Measurements from ENCODE around the gene PCDHGA8.
"Not testable (repeated sequence)": the region's sequence is repeated elsewhere in the genome, so short reads cannot be mapped to it uniquely, and the experiment has no call there.

PCDHGA8 gene

DNA sequence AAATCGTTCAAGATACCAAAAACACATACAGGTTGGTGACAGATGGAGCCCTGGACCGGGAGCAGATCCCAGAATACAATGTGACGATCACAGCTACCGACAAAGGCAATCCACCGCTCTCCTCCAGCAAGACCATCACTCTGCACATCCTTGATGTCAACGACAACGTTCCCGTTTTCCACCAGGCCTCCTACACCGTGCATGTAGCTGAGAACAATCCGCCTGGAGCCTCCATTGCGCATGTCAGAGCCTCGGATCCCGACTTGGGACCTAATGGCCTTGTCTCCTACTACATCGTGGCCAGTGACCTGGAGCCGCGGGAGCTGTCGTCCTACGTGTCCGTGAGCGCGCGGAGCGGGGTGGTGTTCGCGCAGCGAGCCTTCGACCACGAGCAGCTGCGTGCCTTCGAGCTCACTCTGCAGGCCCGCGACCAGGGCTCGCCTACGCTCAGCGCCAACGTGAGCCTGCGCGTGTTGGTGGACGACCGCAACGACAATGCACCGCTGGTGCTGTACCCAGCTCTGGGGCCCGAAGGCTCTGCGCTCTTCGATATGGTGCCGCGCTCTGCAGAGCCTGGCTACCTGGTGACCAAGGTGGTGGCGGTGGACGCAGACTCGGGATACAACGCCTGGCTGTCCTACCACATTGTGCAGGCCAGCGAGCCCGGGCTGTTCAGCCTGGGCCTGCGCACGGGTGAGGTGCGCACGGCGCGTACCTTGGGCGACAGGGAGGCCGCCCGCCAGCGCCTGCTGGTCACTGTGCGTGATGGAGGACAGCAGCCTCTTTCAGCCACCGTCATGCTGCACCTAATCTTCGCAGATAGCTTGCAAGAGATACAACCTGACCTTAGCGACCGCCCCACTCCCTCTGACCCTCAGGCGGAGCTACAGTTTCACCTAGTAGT is 20.6 kb upstream of the PCDHGA8 start:
- no peak for DNase-seq

DNA sequence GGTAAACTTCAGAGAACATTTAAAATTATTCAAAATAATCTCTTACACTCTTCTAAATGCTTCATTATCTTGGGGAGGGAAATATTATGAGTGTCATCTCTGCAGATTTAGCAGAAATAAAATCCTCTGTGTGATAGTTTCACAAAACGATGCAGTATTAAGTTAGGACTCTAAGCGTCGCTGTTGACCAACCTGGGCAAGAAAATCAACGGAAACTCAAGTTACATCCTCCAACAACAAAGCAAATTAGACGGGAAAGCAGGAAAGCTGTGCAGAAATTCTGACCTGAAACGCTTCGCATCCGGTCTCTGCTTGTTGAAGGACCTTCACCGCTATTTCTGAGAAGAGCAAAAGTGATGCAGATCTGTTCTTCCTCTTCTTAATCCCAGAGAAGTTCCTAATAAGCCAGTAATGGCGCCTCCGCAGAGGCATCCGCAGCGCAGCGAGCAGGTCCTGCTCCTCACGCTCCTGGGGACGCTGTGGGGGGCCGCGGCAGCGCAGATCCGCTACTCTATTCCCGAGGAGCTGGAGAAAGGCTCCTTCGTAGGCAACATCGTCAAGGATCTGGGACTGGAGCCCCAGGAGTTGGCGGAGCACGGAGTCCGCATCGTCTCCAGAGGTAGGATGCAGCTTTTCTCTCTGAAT is 18.6 kb upstream of the PCDHGA8 start, which contains the start of gene PCDHGA6:
Gene PCDHGA6 (plus strand): TSS at position 219 of the 645 bp plus-strand sequence. CDS start 193 bp downstream, at position 412.
- no peak for DNase-seq

DNA sequence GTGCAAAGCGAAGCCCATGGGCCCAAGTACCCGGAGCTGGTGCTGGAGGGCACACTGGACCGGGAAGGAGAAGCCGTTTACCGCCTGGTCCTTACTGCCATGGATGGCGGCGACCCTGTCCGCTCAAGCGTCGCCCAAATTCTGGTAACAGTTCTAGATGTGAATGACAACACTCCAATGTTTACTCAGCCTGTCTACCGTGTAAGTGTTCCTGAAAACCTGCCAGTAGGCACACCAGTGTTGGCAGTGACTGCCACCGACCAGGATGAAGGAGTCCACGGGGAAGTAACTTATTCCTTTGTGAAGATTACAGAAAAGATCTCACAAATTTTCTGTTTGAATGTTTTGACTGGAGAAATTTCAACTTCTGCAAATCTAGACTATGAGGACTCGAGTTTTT is 17.8 kb upstream of the PCDHGA8 start:
- no peak for DNase-seq

DNA sequence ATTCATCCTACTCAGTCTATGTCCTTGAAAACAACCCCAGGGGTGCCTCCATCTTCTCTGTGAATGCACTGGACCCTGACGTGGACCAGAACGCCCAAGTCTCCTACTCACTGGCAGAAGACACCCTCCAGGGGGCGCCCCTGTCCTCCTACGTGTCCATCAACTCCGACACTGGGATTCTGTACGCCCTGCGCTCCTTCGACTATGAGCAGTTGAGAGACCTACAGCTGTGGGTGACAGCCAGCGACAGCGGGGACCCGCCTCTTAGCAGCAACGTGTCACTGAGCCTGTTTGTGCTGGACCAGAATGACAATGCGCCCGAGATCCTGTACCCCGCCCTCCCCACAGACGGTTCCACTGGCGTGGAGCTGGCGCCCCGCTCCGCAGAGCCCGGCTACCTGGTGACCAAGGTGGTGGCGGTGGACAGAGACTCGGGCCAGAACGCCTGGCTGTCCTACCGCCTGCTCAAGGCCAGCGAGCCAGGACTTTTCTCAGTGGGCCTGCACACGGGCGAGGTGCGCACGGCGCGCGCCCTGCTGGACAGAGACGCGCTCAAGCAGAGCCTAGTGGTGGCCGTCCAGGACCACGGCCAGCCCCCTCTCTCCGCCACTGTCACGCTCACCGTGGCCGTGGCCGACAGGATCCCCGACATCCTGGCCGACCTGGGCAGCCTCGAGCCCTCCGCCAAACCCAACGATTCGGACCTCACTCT is 16.8 kb upstream of the PCDHGA8 start:
- DNase-seq, result not testable (repeated sequence)

DNA sequence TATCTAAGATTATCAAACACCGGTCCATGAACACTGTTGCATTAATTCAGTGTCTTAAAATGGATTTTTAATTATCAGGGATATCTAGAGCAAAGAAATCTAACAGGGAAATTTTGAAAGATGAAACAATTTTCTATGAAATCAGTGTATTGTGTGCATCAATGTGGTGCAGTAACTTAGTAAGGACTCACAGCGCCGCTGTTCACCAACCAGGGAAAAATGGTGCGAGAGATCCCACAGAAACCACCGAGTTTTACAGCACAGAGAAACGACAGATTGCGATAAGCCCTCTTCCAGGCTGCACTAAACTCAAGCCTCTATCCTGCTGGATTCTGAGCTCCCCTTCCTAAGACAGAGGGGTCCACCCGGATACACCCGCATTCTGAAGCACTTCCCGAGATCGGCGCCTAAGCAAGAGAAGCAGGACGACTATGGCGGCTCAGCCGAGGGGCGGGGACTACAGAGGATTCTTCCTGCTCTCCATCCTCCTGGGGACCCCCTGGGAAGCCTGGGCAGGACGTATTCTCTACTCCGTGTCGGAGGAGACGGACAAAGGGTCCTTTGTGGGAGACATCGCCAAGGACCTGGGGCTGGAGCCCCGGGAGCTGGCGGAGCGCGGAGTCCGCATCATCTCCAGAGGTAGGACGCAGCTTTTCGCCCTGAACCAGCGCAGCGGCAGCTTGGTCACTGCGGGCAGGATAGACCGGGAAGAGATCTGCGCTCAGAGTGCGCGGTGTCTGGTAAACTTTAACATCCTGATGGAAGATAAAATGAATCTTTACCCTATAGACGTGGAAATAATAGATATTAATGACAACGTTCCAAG is 9.8 kb upstream of the PCDHGA8 start, which contains the start of gene PCDHGA7:
Gene PCDHGA7 (plus strand): TSS at position 274 of the 826 bp plus-strand sequence. CDS start 158 bp downstream, at position 432.
- DNase-seq, result no peak

DNA sequence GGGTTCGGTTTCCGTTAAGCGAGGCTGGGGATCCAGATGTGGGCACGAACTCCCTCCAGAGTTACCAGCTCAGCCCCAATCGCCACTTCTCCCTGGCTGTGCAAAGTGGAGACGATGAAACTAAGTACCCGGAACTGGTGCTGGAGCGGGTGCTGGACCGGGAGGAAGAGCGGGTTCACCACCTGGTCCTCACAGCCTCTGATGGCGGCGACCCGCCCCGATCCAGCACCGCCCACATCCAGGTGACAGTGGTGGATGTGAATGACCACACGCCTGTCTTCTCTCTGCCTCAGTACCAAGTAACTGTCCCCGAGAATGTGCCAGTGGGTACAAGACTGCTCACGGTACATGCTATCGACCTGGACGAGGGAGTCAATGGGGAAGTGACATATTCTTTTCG is 9.1 kb upstream of the PCDHGA8 start:
- DNase-seq, result no peak

DNA sequence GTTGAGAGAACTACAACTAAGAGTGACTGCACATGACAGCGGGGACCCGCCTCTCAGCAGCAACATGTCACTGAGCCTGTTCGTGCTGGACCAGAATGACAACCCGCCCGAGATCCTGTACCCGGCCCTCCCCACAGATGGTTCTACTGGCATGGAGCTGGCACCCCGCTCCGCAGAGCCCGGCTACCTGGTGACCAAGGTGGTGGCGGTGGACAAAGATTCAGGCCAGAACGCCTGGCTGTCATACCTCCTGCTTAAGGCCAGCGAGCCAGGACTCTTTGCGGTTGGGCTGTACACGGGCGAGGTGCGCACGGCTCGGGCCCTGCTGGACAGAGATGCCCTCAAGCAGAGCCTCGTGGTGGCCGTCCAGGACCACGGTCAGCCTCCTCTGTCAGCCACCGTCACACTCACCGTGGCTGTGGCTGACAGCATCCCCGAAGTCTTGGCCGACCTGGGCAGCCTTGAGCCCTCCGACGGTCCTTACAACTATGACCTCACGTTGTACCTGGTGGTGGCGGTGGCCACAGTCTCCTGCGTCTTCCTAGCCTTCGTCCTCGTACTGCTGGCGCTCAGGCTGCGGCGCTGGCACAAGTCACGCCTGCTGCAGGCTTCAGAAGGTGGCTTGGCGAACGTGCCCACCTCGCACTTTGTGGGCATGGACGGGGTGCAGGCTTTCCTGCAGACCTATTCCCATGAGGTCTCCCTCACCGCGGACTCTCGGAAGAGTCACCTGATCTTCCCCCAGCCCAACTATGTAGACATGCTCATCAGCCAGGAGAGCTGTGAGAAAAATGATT is 7.8 kb upstream of the PCDHGA8 start:
- no peak for DNase-seq

DNA sequence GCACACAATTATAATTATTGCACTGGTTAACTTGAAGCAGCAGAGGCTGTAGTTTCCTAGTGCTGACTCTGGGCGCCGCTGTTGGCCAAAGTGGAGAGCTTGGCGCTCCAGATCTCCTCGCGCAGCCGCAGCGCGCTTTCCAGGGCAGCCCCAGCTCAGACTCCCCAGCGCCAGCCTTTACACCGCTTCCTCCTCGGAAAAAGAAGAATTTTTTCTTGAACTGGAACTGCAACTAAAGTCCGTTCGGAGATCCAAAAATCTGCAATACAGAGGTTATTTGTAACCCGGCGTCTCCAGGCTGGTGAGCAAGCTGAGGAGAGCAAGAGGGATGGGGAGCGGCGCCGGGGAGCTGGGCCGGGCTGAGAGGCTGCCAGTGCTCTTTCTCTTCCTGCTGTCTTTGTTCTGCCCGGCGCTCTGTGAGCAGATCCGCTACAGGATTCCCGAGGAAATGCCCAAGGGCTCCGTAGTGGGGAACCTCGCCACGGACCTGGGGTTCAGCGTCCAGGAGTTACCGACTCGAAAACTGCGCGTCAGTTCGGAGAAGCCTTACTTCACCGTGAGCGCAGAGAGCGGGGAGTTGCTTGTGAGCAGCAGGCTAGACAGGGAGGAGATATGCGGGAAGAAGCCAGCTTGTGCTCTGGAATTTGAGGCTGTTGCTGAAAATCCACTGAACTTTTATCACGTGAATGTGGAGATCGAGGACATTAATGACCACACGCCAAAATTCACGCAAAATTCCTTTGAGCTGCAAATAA is 4.7 kb upstream of the PCDHGA8 start, which contains the start of gene PCDHGB4:
Gene PCDHGB4 (plus strand): TSS at position 142 of the 755 bp plus-strand sequence. CDS start 187 bp downstream, at position 329.
- not testable (repeated sequence) for DNase-seq

DNA sequence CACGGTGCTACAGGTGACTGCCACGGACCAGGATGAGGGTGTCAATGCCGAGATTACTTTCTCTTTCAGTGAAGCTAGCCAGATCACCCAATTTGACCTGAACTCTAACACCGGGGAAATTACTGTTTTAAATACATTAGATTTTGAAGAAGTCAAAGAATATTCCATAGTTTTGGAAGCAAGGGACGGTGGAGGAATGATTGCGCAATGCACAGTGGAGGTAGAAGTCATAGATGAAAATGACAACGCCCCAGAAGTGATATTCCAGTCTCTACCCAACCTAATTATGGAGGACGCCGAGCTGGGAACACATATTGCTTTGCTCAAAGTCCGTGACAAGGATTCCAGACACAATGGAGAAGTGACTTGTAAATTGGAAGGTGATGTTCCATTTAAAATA is 3.8 kb upstream of the PCDHGA8 start:
- DNase-seq, result no peak

DNA sequence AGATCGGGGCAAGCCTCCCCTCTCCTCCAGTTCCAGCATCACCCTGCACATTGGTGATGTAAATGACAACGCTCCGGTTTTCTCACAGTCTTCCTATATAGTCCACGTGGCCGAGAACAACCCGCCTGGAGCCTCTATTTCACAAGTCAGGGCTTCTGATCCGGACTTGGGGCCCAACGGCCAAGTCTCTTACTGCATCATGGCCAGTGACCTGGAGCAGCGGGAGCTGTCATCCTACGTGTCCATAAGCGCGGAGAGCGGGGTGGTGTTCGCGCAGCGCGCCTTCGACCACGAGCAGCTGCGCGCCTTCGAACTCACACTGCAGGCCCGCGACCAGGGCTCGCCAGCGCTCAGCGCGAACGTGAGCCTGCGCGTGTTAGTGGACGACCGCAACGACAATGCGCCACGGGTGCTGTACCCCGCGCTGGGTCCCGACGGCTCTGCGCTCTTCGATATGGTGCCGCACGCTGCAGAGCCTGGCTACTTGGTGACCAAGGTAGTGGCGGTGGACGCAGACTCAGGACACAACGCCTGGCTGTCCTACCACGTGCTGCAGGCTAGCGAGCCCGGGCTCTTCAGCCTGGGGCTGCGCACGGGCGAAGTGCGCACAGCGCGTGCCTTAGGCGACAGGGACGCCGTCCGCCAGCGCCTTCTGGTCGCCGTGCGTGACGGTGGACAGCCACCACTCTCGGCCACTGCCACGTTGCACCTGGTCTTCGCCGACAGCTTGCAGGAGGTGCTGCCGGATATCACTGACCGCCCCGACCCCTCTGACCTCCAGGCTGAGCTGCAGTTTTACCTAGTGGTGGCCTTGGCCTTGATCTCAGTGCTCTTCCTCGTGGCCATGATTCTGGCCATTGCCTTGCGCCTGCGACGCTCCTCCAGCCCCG is 3.0 kb upstream of the PCDHGA8 start:
- no peak for DNase-seq

DNA sequence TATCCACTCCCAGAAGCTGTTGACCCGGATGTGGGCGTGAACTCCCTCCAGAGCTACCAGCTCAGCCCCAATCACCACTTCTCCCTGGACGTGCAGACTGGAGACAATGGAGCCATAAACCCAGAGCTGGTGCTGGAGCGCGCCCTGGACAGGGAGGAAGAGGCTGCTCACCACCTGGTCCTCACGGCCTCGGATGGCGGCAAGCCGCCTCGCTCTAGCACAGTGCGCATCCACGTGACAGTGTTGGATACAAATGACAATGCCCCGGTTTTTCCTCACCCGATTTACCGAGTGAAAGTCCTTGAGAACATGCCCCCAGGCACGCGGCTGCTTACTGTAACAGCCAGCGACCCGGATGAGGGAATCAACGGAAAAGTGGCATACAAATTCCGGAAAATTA is 834 bp downstream of the PCDHGA8 start:
- no peak for DNase-seq

DNA sequence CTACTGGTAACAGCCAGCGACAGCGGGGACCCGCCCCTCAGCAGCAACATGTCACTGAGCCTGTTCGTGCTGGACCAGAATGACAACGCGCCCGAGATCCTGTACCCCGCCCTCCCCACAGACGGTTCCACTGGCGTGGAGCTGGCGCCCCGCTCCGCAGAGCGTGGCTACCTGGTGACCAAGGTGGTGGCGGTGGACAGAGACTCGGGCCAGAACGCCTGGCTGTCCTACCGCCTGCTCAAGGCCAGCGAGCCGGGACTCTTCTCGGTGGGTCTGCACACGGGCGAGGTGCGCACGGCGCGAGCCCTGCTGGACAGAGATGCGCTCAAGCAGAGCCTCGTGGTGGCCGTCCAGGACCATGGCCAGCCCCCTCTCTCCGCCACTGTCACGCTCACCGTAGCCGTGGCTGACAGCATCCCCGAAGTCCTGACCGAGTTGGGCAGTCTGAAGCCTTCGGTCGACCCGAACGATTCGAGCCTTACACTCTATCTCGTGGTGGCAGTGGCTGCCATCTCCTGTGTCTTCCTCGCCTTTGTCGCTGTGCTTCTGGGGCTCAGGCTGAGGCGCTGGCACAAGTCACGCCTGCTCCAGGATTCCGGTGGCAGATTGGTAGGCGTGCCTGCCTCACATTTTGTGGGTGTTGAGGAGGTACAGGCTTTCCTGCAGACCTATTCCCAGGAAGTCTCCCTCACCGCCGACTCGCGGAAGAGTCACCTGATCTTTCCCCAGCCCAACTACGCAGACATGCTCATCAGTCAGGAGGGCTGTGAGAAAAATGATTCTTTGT is 2.2 kb downstream of the PCDHGA8 start:
- DNase-seq, result not testable (repeated sequence)

DNA sequence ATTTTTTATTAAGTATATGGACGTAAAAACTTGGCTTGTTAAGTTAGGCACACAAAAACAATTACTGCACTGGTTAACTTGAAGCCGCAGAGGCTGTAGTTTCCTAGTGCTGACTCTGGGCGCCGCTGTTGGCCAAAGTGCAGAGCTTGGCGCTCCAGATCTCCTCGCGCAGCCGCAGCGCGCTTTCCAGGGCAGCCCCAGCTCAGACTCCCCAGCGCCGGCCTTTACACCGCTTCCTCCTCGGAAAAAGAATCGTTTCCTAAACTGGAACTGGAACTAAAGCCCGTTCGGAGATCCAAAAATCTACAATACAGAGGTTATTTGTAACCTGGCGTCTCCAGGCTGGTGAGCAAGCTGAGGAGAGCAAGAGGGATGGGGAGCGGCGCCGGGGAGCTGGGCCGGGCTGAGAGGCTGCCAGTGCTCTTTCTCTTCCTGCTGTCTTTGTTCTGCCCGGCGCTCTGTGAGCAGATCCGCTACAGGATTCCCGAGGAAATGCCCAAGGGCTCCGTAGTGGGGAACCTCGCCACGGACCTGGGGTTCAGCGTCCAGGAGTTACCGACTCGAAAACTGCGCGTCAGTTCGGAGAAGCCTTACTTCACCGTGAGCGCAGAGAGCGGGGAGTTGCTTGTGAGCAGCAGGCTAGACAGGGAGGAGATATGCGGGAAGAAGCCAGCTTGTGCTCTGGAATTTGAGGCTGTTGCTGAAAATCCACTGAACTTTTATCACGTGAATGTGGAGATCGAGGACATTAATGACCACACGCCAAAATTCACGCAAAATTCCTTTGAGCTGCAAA is 5.5 kb downstream of the PCDHGA8 start, which contains the start of gene PCDHGB5:
Gene PCDHGB5 (plus strand): TSS at position 192 of the 796 bp plus-strand sequence. CDS start 181 bp downstream, at position 373.
- DNase-seq, result not testable (repeated sequence)

DNA sequence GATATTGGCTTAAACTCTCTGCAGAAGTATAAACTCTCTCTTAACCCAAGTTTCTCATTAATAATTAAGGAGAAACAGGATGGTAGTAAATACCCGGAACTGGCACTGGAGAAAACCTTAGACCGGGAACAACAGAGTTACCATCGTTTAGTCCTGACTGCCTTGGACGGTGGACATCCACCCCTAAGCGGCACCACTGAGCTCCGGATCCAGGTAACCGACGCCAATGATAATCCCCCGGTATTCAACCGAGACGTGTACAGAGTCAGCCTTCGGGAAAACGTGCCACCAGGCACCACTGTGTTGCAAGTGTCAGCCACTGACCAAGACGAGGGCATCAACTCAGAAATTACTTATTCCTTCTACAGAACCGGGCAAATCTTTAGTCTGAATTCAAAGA is 6.2 kb downstream of the PCDHGA8 start:
- no peak for DNase-seq

DNA sequence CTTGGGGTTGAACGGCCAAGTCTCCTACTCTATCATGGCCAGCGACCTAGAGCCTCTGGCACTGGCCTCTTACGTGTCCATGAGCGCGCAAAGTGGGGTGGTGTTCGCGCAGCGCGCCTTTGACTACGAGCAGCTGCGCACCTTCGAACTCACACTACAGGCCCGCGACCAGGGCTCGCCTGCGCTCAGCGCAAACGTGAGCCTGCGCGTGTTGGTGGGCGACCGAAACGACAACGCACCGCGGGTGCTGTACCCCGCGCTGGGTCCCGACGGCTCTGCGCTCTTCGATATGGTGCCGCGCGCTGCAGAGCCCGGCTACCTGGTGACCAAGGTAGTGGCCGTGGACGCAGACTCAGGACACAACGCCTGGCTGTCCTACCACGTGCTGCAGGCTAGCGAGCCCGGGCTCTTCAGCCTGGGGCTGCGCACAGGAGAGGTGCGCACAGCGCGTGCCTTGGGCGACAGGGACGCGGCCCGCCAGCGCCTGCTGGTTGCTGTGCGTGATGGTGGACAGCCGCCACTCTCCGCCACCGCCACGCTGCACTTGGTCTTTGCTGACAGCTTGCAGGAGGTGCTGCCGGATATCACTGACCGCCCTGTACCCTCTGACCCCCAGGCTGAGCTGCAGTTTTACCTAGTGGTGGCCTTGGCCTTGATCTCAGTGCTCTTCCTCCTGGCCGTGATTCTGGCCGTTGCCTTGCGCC is 7.3 kb downstream of the PCDHGA8 start:
- no peak for DNase-seq

DNA sequence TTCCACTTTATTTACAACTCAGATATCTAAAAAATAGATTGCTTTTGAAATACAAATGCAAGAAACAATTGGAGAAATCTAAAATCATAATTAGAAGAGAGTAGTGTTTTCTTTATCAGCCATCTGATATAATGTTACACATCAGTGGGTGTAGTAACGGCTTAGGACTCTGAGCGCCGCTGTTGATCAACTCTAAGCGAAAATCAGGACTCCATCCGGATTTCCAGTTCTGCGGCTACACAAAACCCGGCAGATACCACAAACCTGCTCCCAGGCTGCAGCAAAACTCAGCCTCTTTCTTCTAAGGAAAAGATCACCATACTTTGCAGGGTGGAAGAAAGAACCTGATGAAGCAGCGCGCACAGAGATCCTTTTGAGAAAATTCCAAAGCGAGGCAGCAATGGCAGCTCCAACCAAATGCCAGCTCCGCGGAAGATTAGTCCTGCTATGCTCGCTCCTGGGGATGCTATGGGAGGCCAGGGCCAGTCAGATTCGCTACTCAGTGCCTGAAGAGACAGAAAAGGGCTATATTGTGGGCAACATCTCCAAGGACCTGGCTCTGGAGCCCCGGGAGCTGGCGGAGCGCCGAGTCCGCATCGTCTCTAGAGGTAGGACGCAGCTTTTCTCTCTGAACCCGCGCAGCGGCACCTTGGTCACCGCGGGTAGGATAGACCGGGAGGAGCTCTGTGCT is 10.3 kb downstream of the PCDHGA8 start, which contains the start of gene PCDHGA9:
Gene PCDHGA9 (plus strand): TSS at position 226 of the 691 bp plus-strand sequence. CDS start 175 bp downstream, at position 401.
- no peak for DNase-seq

Data from SHP77 treated with DMSO at 0.1 percent for 48 hours (cell line).